GM15510 (cell line): Measurements from ENCODE around the gene FUT2.
A peak's percentile ranks its signal among the peaks of the same experiment; 100 is the strongest.

Experiments
- POLR2A ChIP-seq: IDR thresholded peaks from 3 replicates; pipeline ENCODE4 v1.6.1; 2011; ENCODE audit warnings: borderline replicate concordance; ENCODE audit not compliant: insufficient read length; ENCODE audit errors: extremely low read depth

Gene FUT2

DNA sequence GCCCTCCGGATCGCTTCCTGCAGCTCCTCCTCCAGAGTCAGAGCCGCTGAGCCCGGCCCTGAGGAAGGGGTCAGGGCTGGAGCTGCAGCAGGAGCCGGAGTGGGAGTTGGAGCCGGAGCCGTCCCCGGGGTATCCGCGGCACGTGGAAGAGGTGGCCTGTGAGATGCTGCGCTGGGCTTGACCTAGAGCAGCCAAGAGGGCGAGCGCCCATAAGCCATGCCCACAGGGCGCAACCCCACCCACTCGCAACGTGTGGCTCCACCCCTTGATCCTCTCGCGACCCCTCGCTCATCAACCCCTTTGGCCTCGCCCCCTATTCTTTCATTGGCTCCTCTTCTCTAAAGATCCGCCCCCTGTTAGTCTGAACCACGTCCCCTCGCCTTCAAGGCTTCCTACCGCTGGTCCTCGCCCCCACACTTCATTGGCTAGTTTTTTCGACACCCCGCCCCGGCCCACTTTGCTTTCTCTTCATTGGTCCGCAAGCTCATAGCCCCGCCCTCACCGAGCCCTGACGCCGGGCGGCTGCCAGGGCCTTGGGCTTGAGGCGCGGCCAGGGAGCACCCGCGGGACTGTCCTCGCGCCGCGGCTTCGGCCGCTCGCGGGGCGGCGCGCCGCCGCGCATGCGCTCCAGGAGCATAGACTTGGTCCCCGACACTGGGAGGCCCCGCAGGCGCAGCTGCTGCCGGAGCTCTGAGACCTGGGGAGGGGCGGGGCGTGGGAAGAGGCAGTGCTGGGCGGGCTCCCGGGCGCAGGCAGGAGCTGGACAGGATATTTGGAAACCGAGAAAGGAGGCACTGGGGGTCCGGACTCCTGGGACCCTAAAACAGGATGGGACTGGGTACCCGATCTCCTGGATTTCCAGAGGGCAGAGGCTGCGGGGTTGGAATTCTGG is 18.3 kb downstream of the FUT2 start:
- peak; percentile 62 for TF ChIP-seq POLR2A

DNA sequence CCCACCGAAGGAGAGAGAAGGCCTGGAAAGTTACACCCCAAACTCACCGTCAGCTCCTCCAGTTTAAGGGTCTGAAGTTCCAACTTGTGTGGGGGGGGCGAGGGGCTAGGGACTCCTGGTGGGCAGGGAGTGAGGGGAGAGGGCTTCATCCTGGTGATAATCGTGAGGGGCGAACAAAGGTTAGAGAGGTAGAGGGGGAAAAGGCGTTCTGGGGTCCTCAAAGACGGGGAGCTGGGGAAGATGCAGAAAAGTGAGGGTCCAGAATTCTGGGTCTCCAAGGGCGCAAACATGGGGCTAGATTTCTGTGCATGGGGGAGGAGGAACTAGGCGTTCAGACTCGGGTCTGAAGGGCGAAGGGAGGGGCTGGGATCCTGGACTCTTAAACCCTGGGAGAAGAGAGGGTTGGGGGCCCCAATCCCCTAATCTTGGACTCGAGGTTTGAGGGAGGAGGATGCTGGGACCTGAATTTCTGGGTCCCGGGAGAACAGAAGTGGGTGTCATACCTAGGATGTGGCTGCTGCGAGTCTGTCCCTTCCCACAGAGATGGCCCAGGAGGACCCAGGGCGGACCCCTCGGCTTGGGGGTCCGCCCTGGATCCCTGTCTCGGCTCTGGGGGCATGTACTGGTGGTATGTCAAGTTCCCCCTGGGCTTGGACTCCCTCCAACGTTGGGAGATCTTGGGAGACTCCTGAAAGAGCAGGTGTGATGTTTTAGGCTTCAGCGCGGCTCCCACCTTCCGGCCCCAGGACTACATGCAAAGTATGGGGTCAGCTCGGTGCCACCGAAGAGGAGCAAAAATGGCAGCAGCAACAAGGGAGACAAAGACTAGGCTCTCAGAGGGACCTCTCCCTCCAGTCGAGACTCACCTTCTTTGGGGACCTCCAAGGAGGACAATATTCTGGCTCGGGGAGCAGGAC is 19.2 kb downstream of the FUT2 start:
- no peak for TF ChIP-seq POLR2A

GRCh38 chr19:48715681-48716171 is 20.0 kb downstream of the FUT2 start:
- no peak for TF ChIP-seq POLR2A

GRCh38 chr19:48716562-48717291 is 21.0 kb downstream of the FUT2 start:
- no peak for TF ChIP-seq POLR2A

GRCh38 chr19:48718711-48719231 is 23.0 kb downstream of the FUT2 start:
- no peak for TF ChIP-seq POLR2A

GRCh38 chr19:48719263-48720171 is 23.7 kb downstream of the FUT2 start, which contains the start of gene MAMSTR:
MAMSTR (minus strand) TSS chr19:48719725; CDS start chr19:48719031, 694 bp downstream.
- TF ChIP-seq POLR2A, result no peak

DNA sequence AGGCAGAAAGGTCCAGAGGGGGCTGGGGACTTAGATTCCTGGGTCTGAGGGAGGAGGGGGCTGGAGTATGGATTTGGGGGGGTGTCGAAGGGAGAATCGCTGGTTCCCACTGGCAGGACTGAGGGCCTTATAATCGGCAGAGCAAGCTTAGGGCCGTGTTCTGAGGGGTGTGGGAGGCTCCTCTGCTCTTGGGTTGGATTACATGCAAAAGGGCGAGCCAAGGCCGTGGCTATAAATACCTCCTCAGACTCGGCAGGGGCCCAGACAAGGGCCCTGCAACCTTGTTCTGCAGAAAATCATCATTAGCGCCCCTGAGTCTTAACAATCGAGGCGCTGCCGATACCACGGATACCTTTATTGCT is 24.5 kb downstream of the FUT2 start:
- no peak for TF ChIP-seq POLR2A

DNA sequence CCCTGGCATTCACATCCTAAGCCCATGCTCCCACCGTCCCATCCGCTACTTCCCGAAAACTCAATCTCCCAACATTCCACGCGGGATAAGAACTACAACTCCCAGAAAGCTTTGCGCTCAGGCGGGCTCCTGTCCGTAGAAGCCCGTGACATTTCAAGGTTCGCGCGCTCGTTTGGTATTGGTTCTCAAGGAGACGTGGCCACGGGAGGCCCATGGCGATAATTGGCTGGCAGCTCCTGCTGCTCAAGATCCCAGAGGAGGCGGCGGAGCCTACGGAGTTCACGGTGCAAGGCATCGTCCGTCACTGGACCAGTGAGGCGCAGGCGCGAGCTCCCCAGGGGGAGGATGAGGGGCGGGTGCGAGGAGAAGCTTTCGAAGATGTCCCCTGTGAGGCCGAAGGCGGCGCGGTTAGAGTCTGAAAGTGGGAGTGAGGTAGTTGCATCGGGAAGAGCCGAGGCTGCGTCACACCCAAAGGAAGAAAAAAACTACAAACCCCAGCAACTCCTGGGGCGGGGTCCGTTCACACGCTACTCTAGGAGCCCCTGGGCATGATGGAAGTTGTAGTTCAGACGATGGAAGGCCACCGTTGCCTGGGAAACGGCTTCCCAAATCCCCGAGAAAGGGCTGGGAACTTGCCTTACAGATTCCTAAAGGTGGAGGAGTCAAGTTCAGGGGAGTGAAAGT is 25.0 kb downstream of the FUT2 start:
- peak; percentile 44 for TF ChIP-seq POLR2A

DNA sequence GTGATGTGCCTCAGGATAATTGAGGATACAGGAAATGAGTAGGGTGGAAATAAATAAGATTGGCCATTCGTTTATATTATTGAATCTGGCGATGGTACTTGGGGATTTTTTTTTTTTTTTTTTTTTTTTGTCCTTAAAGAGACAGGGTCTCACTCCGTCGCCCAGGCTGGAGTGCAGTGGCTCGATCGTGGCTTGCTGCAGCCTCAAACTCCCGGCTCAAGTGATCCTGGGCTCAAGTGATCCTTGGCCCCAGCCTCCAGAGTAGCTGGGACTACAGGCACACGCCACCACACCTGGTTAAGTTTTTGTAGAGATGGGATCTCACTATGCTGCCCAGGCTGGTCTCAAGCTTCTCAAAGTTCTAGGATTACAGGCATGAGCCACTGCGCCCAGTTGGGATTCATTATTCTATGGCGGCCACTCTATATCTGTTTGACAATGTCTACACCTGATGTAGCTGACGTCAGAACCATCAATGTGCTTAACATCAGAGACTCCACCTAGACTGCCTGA is 26.5 kb downstream of the FUT2 start:
- no peak for TF ChIP-seq POLR2A

DNA sequence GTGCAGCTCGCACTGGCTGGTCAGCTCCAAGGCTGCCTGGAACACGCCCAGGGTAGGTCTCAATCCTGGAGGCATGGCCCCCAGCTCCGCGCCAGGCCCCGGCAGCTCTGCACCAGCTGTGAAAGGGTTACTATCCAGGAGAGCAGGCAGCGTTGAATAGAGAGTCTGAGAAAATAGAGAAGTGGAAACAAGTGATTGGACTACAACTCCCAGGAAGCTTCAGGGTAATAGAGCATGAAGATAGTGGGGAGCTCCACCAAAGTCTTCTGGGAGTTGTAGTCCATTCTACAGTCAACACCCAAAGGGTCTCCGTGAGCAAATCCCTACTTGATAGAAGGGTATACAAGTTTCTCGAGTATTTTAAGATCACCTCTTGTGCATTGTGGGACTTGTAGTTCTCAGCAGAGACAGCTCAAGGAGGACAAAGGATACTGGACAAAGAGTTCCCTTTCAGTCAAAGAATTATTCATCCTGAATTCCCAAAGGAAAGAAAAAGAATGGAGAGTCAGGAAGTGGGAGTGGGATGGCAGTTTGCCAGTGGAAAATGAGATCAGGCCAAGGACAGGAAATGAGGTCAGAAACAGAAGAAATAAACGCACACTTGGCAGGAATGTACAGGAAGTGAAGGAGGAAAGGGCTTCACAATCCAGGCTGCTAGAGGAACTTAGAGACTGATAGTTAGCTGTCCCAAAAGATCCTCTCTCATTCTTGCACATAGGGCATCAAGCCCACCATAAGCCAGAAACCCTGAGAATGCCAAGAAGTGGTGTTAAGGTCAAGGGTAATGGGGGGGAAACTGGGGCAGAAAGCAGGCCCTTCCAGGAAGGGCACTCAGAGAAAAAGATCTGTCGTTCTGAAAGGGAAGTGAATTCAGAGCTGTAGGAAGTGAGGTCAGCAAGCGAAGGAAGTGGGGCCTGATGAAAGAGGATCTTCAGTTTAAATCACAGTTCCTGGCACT is 29.3 kb downstream of the FUT2 start:
- TF ChIP-seq POLR2A, result no peak

- TF ChIP-seq POLR2A, result no peak
These were observed 30.8 kb downstream of the FUT2 start for GRCh38 chr19:48726556-48726955.
